ENCODE data around the gene VPS11.
"Not testable (repeated sequence)": the region's sequence is repeated elsewhere in the genome, so short reads cannot be mapped to it uniquely, and the experiment has no call there.

Gene VPS11

DNA sequence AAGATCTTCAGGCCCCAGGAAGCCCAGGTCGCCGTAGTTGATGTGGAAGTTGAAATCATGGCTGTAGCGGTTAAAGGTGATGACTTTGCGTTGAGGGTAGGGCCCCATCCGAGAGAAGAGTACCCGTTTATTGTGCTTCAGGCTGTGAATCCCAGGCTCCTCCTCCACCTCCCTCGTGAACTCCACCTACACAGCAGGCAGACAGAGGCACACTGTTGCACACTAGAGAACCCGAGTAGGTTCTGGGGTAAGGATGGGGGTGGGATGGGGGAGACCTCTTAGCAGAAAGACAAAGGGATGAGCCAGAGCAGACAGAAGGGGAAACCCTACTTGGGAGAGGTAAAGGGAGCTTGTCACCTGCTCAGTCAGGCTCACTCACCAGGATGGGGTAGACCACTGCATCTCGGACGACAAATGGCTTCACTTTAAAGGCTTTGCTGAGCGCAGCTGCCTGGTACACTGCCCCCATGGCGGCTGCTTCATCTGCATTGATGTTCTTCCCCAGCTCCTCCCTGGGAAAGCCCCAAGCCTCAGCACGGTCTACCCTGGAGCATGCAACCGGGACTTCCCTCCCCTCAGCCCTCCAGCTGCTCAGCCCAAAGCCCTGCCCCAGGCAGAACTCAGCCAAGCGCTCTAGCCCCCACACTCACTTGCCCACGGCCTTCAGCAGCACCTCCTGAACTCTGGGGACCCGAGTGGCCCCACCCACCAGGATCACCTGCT lies 16.0 kb upstream of the VPS11 start:
- TF ChIP-seq ZFX (IDR thresholded peaks at IDR 0.05), result no peak
- TF ChIP-seq, protein P1, sequence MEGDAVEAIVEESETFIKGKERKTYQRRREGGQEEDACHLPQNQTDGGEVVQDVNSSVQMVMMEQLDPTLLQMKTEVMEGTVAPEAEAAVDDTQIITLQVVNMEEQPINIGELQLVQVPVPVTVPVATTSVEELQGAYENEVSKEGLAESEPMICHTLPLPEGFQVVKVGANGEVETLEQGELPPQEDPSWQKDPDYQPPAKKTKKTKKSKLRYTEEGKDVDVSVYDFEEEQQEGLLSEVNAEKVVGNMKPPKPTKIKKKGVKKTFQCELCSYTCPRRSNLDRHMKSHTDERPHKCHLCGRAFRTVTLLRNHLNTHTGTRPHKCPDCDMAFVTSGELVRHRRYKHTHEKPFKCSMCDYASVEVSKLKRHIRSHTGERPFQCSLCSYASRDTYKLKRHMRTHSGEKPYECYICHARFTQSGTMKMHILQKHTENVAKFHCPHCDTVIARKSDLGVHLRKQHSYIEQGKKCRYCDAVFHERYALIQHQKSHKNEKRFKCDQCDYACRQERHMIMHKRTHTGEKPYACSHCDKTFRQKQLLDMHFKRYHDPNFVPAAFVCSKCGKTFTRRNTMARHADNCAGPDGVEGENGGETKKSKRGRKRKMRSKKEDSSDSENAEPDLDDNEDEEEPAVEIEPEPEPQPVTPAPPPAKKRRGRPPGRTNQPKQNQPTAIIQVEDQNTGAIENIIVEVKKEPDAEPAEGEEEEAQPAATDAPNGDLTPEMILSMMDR (conservative IDR thresholded peaks at IDR 0.05), result no peak
- H3K27ac ChIP-seq, result no peak overlapping the region

DNA sequence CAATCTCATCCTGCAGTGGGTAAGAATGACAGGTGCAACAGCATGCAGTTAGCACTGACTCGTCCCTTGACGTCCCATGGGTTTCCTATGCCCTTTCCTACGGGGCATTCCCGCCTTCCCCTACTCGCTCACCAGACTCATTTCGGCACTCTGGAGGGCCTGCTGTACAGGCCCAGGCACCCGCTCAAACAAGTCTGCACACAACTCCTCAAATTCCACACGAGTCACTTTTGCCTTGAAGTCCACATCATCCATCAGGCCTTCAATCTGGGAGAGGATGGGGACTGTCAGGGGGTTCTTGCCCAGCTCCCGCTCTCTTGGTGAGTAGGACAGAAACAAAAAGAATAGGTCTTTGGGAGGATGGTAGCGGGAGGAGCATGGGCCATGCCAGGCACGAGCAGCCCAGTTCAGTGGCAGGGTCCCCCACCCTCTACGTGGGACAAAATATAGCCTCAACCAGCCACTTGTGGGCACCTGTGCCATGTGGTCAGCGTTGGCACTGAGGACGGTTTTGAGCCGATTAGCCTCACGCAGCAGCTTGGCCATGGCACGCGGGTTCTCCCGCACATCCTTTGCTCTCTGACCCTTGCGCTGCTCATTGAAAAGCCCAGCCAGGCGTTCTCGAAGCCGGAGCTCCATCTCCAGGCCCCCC lies 15.3 kb upstream of the VPS11 start:
- no peak overlapping the region for H3K27ac ChIP-seq
- TF ChIP-seq, protein P1 (conservative IDR thresholded peaks at IDR 0.05), result no peak
- TF ChIP-seq ZFX (IDR thresholded peaks at IDR 0.05), result no peak

DNA sequence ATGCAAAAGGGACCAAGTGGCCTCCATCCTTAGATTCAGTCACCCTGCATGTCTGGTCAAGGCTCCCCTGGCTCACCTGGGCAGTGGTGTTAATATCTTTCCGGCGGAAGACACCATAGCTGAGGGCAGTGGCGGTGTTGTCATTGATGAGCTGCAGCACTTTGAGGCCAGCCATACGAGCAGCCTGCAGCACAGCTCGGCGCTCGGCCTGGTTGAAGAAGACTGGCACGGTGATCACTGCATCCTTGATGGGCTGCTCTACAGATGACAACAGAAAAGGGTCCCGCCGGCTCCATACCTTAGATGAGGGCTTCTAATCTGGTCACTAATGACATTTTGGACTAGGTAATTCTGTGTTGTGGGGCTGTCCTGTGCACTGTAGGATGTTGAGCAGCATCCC lies 13.2 kb upstream of the VPS11 start:
- no peak overlapping the region for H3K27ac ChIP-seq
- no peak for TF ChIP-seq ZFX (IDR thresholded peaks at IDR 0.05)
- TF ChIP-seq, protein P1 (conservative IDR thresholded peaks at IDR 0.05), result no peak

DNA sequence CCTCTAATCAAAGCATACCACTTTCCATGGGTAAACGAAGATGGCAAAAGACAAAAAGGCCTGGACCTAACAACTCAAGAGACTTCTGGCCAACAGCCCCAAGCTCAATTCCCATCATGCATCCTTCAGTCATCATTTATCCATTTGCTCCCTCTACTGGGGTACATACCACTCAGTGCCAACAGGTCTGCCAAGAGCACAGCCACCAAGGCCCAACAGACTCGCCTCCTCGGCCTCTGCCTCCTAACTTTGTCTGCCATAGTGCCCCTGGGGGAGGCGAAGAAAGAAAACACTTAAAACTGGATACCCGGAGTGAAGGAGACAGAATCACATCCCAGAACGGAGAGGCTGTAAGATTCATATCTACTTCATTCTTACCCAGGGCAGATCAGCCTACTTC lies 11.7 kb upstream of the VPS11 start:
- TF ChIP-seq, protein P1 (conservative IDR thresholded peaks at IDR 0.05), result no peak
- no peak for TF ChIP-seq ZFX (IDR thresholded peaks at IDR 0.05)
- H3K27ac ChIP-seq, result peak overlapping the region; percentile 87

DNA sequence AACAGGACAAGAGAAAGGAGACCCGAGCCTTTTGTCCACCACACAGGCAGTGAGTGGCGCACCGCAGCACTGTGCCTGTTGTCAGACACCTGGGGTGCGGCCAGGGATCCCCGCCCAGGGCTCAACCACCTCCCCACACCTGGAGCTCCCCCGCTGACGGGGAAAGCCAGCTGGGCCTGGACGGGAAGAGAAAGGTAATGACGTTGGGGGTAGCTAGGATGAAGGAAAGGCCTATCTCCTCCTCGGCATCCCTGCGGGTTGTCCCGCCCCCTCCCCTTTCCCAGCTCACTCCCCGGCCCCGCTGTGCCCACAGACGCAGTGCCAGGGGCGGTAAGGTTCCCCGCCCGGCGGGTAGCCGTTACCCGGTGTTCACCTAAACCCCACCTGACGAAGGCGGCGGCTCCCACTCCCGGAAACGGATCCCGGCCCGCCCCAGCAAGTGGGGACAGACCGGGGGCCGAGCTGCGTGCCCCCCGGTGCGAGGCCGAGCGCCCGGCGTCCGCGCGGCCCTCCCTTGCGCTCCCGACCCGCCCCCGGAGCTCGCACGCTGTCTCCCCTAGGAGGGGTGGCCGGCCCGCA lies 11.1 kb upstream of the VPS11 start:
- TF ChIP-seq ZFX (IDR thresholded peaks at IDR 0.05), result peak; percentile 77; the same call in 1 of the 2 replicates
- TF ChIP-seq, protein P1 (conservative IDR thresholded peaks at IDR 0.05), result no peak
- peak overlapping the region; percentile 87 for H3K27ac ChIP-seq

DNA sequence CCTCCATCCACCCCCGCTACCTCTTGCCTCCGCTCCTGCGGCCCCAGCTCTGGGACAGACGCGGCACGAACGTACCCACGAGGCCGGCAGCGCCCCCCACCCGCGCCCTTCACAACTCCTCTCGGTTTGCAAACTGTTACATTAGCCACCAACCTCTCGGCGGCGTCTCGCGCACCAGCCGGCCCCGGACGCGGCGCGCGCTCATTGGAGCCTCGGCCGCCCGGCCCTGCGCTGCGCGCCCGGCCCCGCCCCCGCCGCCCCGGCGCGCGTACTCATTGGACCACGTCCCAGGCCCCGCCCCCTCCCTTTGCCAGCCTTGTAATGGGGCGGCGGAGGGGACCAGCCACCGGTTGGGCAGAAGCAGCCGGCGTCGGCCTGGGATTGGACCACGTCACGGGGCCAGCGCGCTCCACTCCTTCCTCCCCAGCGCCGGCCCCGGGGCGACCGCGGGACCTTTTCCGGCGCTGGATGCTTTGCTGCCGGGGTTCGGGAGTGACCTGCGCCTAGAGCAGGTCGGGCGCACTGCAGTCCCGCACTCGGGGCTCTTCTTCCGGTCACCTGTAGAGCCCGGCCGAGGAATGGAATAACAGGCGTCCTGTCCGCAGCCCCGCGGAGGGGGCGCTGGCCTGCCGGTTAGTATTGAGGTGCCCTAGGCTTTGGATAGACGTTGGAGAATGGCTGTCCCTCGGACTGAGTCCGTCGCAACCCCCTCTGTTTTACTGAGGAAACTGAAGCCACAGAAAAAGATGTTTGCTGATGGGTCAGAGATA lies 10.4 kb upstream of the VPS11 start, which contains the start of gene HYOU1:
TSS of gene HYOU1 (minus strand) at position 206 of the 770 bp plus-strand sequence. CDS start 1,045 bp downstream, outside the sequence.
- peak within 1 kb of the TSS; percentile 87 for H3K27ac ChIP-seq
- TF ChIP-seq, protein P1 (conservative IDR thresholded peaks at IDR 0.05), result no peak; the same call in 1 of the 2 replicates
- TF ChIP-seq ZFX (IDR thresholded peaks at IDR 0.05), result peak; percentile 32; the same call in 1 of the 2 replicates

DNA sequence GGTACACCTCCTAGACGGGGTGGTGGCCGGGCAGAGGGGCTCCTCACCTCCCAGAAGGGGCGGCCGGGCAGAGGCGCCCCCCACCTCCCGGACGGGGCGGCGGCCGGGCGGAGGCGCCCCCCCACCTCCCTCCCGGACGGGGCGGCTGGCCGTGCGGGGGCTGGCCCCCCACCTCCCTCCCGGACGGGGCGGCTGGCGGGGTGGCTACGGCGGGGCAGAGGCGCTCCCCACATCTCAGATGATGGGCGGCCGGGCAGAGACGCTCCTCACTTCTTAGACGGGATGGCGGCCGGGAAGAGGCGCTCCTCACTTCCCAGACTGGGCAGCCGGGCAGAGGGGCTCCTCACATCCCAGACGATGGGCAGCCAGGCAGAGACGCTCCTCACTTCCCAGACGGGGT lies 8.5 kb upstream of the VPS11 start:
- not testable (repeated sequence) for H3K27ac ChIP-seq
